ENCODE data around the gene PHLDA1. TPM values are rescaled to one million over a fixed set of nuclear protein-coding genes. Genes with fewer than 3 reads are reported as not detected.

PHLDA1 gene
- total and polyA plus RNA-seq, 2 donors (not counting 3 experiments of a cell fraction or from before 2014, with no cell fraction given), result 14.1 to 30.8 TPM

- no peak overlapping the region for H3K4me3 ChIP-seq (replicated peaks in 1 of 3; ENCODE audit: insufficient read depth in 1 of 3, low read depth in 1 of 3, low read length in 3 of 3)
- no TSS peak for BruUV-seq (replicated peaks)
- no peak for TF ChIP-seq MYC (IDR thresholded peaks at IDR 0.05; ENCODE audit: low read depth, low read length)
- no peak for TF ChIP-seq MAX (IDR thresholded peaks at IDR 0.05; ENCODE audit: insufficient read depth, insufficient read length)
- TF ChIP-seq POLR2A (IDR thresholded peaks at IDR 0.05; ENCODE audit: low read depth, low read length), result no peak
- TF ChIP-seq POLR2AphosphoS5 (IDR thresholded peaks at IDR 0.05; ENCODE audit: insufficient read depth, low read depth, low read length), result no peak
- TF ChIP-seq JUN (IDR thresholded peaks at IDR 0.05; ENCODE audit: borderline replicate concordance, insufficient read depth, insufficient read length, low read depth), result no peak
- no peak for TF ChIP-seq GATA2 (IDR thresholded peaks at IDR 0.05; ENCODE audit: insufficient read depth, insufficient read length, low read depth, low read length)
- no peak for TF ChIP-seq CTCF (IDR thresholded peaks at IDR 0.05; ENCODE audit: extremely low read depth in 1 of 2, insufficient read depth in 1 of 2, low read depth in 1 of 2, low read length in 2 of 2)
- TF ChIP-seq EZH2 (IDR thresholded peaks at IDR 0.05; ENCODE audit: borderline replicate concordance, low read depth, low read length, severe bottlenecking), result no peak
- no peak for TF ChIP-seq FOS (IDR thresholded peaks at IDR 0.05; ENCODE audit: borderline replicate concordance, insufficient read depth, low read length)
- ChIA-PET CTCF (no interaction called here), POLR2A (no interaction called here)
- H2AFZ ChIP-seq (ENCODE audit: low read depth, low read length), result no peak overlapping the region
- no peak overlapping the region for H3K9ac ChIP-seq (replicated peaks; ENCODE audit: extremely low read depth, insufficient read depth, low read length)
- no peak for DNase-seq (ENCODE audit: low read depth, low spot score)
- H3K9me1 ChIP-seq (replicated peaks; ENCODE audit: control insufficient read depth, extremely low read depth, insufficient read depth, low read length), result no peaks in the 10 kb centered on the region
- peaks cover 11% of the 10 kb centered on the region for H4K20me1 ChIP-seq (replicated peaks; ENCODE audit: control insufficient read depth, extremely low read depth, insufficient read depth, low read length)
- no peak overlapping the region for H3K27ac ChIP-seq (ENCODE audit: insufficient read depth, low read depth, low read length)
- H3K4me1 ChIP-seq (ENCODE audit: control insufficient read depth, extremely low read depth, insufficient read depth, low read length), result peaks cover 6% of the 10 kb centered on the region
- peaks cover 95% of the 10 kb centered on the region for H3K79me2 ChIP-seq (ENCODE audit: control insufficient read depth, insufficient read depth, low read length)
- no peaks in the 10 kb centered on the region for H3K9me3 ChIP-seq (replicated peaks; ENCODE audit: control insufficient read depth, insufficient read depth, low read length)
- H3K36me3 ChIP-seq (ENCODE audit: control insufficient read depth in 2 of 2, extremely low read depth in 1 of 2, insufficient read depth in 2 of 2, low read length in 2 of 2), result peaks cover 2 to 33% of the 10 kb centered on the region in 2 experiments
- no peak for FAIRE-seq
- no peaks in the 10 kb centered on the region for H3K27me3 ChIP-seq (ENCODE audit: control insufficient read depth in 2 of 2, insufficient read depth in 2 of 2, low read length in 2 of 2)
- H3K4me2 ChIP-seq (ENCODE audit: insufficient read depth, low read length), result no peak overlapping the region
- dilution Hi-C loops (cut with MboI; ENCODE audit: extremely low pct_ligation_motif_present, low sequenced_read_pairs), result no loop called here
- intact Hi-C loops (cut with micrococcal nuclease), result no loop called here
Observed at GRCh38 chr12:76064904-76065303, 33.3 kb upstream of the PHLDA1 start.
